ENCODE results near the gene ZFHX3. TPM values are rescaled to one million over a fixed set of nuclear protein-coding genes. Genes with fewer than 3 reads are reported as not detected.
A peak's percentile ranks its signal among the peaks of the same experiment; 100 is the strongest.

ZFHX3 gene
- polyA plus RNA-seq, 1 donor from 2014 or later: 26.4 TPM

DNA sequence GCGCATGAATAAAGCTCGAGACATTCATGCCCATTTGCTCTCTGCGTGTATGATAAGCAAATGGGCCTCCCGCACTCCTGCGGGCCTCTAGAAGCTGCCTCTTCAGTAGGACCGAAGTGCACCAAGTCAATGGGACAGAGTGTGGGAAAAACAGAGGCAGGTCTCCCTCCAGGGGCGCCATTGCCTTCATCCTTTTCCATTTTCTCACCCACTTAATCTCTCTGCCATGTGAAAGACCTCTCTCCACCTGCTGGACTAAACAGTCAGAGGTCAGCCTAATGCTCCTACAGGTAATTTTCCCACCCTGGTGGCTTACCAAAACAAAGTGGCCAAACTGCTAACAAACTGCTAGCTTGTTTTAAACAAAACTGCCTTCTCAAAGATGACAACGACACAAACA is 210.9 kb downstream of the ZFHX3 start:
- Histone ChIP-seq H3K79me2 (replicated peaks; ENCODE audit: insufficient read depth, low read length) (peaks cover 63% of the 10 kb centered on the region), H3K9ac (ENCODE audit: low read length) (peak overlapping the region; percentile 72), H3K4me2 (ENCODE audit: low read length) (no peak overlapping the region), H3F3A (ENCODE audit: insufficient read depth, low read length, poor library complexity, severe bottlenecking) (peaks cover 23% of the 10 kb centered on the region), H3K36me3 (ENCODE audit: insufficient read depth, low read length) (no peaks in the 10 kb centered on the region), H3K27ac (ENCODE audit: low read length) (peak overlapping the region; percentile 97), H3K4me3 (ENCODE audit: low read length) (no peak overlapping the region), H3K27me3 (ENCODE audit: insufficient read depth, low read depth, low read length) (no peaks in the 10 kb centered on the region), H3K9me2 (ENCODE audit: insufficient read depth, low read length) (no peaks in the 10 kb centered on the region), H4K20me1 (ENCODE audit: insufficient read depth) (no peaks in the 10 kb centered on the region), H2AFZ (ENCODE audit: low read depth, low read length) (no peak overlapping the region), H3K9me3 (ENCODE audit: low read length) (no peaks in the 10 kb centered on the region)
- no peak for TF ChIP-seq SMC3 (conservative IDR thresholded peaks at IDR 0.05; ENCODE audit: poor library complexity)
- TF ChIP-seq MXI1 (conservative IDR thresholded peaks at IDR 0.05; ENCODE audit: poor library complexity, severe bottlenecking): no peak
- TF ChIP-seq, protein P1, sequence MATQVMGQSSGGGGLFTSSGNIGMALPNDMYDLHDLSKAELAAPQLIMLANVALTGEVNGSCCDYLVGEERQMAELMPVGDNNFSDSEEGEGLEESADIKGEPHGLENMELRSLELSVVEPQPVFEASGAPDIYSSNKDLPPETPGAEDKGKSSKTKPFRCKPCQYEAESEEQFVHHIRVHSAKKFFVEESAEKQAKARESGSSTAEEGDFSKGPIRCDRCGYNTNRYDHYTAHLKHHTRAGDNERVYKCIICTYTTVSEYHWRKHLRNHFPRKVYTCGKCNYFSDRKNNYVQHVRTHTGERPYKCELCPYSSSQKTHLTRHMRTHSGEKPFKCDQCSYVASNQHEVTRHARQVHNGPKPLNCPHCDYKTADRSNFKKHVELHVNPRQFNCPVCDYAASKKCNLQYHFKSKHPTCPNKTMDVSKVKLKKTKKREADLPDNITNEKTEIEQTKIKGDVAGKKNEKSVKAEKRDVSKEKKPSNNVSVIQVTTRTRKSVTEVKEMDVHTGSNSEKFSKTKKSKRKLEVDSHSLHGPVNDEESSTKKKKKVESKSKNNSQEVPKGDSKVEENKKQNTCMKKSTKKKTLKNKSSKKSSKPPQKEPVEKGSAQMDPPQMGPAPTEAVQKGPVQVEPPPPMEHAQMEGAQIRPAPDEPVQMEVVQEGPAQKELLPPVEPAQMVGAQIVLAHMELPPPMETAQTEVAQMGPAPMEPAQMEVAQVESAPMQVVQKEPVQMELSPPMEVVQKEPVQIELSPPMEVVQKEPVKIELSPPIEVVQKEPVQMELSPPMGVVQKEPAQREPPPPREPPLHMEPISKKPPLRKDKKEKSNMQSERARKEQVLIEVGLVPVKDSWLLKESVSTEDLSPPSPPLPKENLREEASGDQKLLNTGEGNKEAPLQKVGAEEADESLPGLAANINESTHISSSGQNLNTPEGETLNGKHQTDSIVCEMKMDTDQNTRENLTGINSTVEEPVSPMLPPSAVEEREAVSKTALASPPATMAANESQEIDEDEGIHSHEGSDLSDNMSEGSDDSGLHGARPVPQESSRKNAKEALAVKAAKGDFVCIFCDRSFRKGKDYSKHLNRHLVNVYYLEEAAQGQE (IDR thresholded peaks at IDR 0.05; ENCODE audit: borderline replicate concordance): no peak
- TF ChIP-seq EZH2 (IDR thresholded peaks at IDR 0.05; ENCODE audit: borderline replicate concordance, insufficient read depth, low read length, poor library complexity, severe bottlenecking): no peak
- TF ChIP-seq POLR2AphosphoS5 (IDR thresholded peaks at IDR 0.05): no peak
- no peak for TF ChIP-seq EP300 (conservative IDR thresholded peaks at IDR 0.05; ENCODE audit: poor library complexity, severe bottlenecking)
- TF ChIP-seq TAF1 (IDR thresholded peaks at IDR 0.05; ENCODE audit: low read depth): no peak
- no peak for TF ChIP-seq CTCF (IDR thresholded peaks at IDR 0.05; ENCODE audit: poor library complexity, severe bottlenecking)
- no peak for TF ChIP-seq RAD21 (conservative IDR thresholded peaks at IDR 0.05)

- Histone ChIP-seq H3K27ac (ENCODE audit: low read length) (peak overlapping the region; percentile 97), H3K9me2 (ENCODE audit: insufficient read depth, low read length) (no peaks in the 10 kb centered on the region), H3K27me3 (ENCODE audit: insufficient read depth, low read depth, low read length) (no peaks in the 10 kb centered on the region), H3K79me2 (replicated peaks; ENCODE audit: insufficient read depth, low read length) (peaks cover 63% of the 10 kb centered on the region), H4K20me1 (ENCODE audit: insufficient read depth) (no peaks in the 10 kb centered on the region), H3K4me3 (ENCODE audit: low read length) (no peak overlapping the region), H2AFZ (ENCODE audit: low read depth, low read length) (no peak overlapping the region), H3F3A (ENCODE audit: insufficient read depth, low read length, poor library complexity, severe bottlenecking) (peaks cover 23% of the 10 kb centered on the region), H3K4me2 (ENCODE audit: low read length) (no peak overlapping the region), H3K36me3 (ENCODE audit: insufficient read depth, low read length) (no peaks in the 10 kb centered on the region), H3K9ac (ENCODE audit: low read length) (peak overlapping the region; percentile 72), H3K9me3 (ENCODE audit: low read length) (no peaks in the 10 kb centered on the region)
- no peak for TF ChIP-seq CTCF (IDR thresholded peaks at IDR 0.05; ENCODE audit: poor library complexity, severe bottlenecking)
- TF ChIP-seq, protein P1 (IDR thresholded peaks at IDR 0.05; ENCODE audit: borderline replicate concordance): no peak
- TF ChIP-seq SMC3 (conservative IDR thresholded peaks at IDR 0.05; ENCODE audit: poor library complexity): no peak
Measured at GRCh38 chr16:72836181-72836580, 211.7 kb downstream of the ZFHX3 start.

All from neural cell (in vitro differentiated cells).